Activated CD8-positive, alpha-beta memory T cell treated with anti-CD3 and anti-CD28 coated beads, Interleukin-2, amount 50 U/mL, for 24 hours (primary cell): Measurements from ENCODE around the gene PRKD2.

Source experiments
- DNase-seq: peaks from one replicate; pipeline ENCODE4 v3.0.0-alpha.2; 2020; ENCODE audit errors: extremely low read depth

Gene PRKD2

GRCh38 chr19:46741447-46741846 lies 24.5 kb upstream of the PRKD2 start:
- DNase-seq = no peak

- no peak for DNase-seq
Measured at GRCh38 chr19:46739290-46739771, 22.4 kb upstream of the PRKD2 start.

- DNase-seq = no peak
Measured at GRCh38 chr19:46737761-46738171, 20.9 kb upstream of the PRKD2 start.

GRCh38 chr19:46737298-46737654 lies 20.4 kb upstream of the PRKD2 start:
- DNase-seq = no peak

- DNase-seq = no peak
Measured at GRCh38 chr19:46736531-46737297, 19.8 kb upstream of the PRKD2 start.

GRCh38 chr19:46733690-46734292 lies 16.9 kb upstream of the PRKD2 start:
- DNase-seq = no peak

GRCh38 chr19:46732966-46733689 lies 16.2 kb upstream of the PRKD2 start:
- no peak for DNase-seq

- no peak for DNase-seq
Measured at GRCh38 chr19:46732172-46732938, 15.4 kb upstream of the PRKD2 start.

- DNase-seq = no peak
Measured at GRCh38 chr19:46731584-46731983, 14.7 kb upstream of the PRKD2 start.

- DNase-seq = no peak
Measured at GRCh38 chr19:46731007-46731501, 14.1 kb upstream of the PRKD2 start.

- no peak for DNase-seq
Measured at GRCh38 chr19:46730595-46730994, 13.7 kb upstream of the PRKD2 start.

- no peak for DNase-seq
Measured at GRCh38 chr19:46730187-46730586, 13.3 kb upstream of the PRKD2 start.

GRCh38 chr19:46729696-46730095 lies 12.8 kb upstream of the PRKD2 start:
- DNase-seq = no peak

- DNase-seq = peak; percentile 44
Measured at GRCh38 chr19:46728693-46729339, 11.9 kb upstream of the PRKD2 start.

- DNase-seq = no peak
Measured at GRCh38 chr19:46728208-46728607, 11.3 kb upstream of the PRKD2 start.

GRCh38 chr19:46727757-46728156 lies 10.8 kb upstream of the PRKD2 start:
- DNase-seq = no peak

GRCh38 chr19:46726971-46727501 lies 10.1 kb upstream of the PRKD2 start:
- DNase-seq = no peak

GRCh38 chr19:46726551-46726950 lies 9.6 kb upstream of the PRKD2 start:
- no peak for DNase-seq

- DNase-seq = no peak
Measured at GRCh38 chr19:46725859-46726393, 9.0 kb upstream of the PRKD2 start.

GRCh38 chr19:46725036-46725820 lies 8.3 kb upstream of the PRKD2 start:
- DNase-seq = no peak
